Measurements from ENCODE around the gene ARL17A.
"Not testable (repeated sequence)": the region's sequence is repeated elsewhere in the genome, so short reads cannot be mapped to it uniquely, and the experiment has no call there.

GRCh38 chr17:46623790-46624189, 44.3 kb upstream of the ARL17A start:
- not testable (repeated sequence) for TF ChIP-seq POLR2A, CTCF (IDR thresholded peaks at IDR 0.05)

Data from right lobe of liver (tissue), 4 donors.